ENCODE measurements around the gene SLC25A22. TPM values are rescaled to one million over a fixed set of nuclear protein-coding genes. Genes with fewer than 3 reads are reported as not detected.

SLC25A22 gene
- total RNA-seq, 6 experiments from 2014 or later: 20.6 to 40.2 (median 29.9) TPM

DNA sequence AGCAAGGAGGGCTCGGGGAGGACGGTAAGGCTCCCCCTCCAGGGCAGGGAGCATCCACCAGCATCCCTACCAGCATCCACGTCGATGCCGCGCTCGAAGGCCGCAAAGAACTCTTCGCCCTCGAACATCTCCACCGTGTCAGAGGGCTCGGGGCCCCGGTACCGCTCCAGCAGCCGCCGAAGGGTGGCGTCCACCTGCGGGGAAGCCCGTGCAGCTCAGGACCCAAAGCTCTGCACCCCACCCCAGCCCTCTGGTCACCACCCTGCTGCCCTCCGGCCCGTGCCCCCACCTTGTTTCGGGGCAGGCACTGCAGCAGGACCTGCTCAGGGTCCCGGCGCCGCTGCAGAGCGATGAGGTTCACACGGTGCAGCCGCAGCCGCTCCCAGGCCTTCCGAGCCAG, 2.4 kb upstream of the SLC25A22 start:
- TF ChIP-seq CTCF (IDR thresholded peaks at IDR 0.05) (no peak), POLR2A (IDR thresholded peaks at IDR 0.05) (no peak)
- WGBS (ENCODE audit: insufficient coverage, low coverage, low lambda C conversion rate, missing lambda C conversion rate): 82% methylated on average over 9 of the region's 30 CpGs
- DNase-seq: peak in 1 of 3 donors; percentile 57

GRCh38 chr11:799641-800316, 1.7 kb upstream of the SLC25A22 start:
- no peak overlapping the region for H3K27ac ChIP-seq
- DNase-seq: peak in 1 of 3 donors; percentile 55
- H3K27me3 ChIP-seq: no peaks in the 10 kb centered on the region
- peaks cover 0 to 35% (median 15%) of the 10 kb centered on the region in 4 donors for H3K4me1 ChIP-seq
- no CpG with 5 or more reads among the region's 32 CpGs for WGBS (ENCODE audit: insufficient coverage, low coverage, low lambda C conversion rate, missing lambda C conversion rate)
- H3K9me3 ChIP-seq: no peaks in the 10 kb centered on the region
- no peak overlapping the region for H3K4me3 ChIP-seq
- intact Hi-C loops (cut with DNase I): no loop called here
- no peak for ATAC-seq
- no peak for TF ChIP-seq POLR2A (IDR thresholded peaks at IDR 0.05)
- H3K36me3 ChIP-seq: no peaks in the 10 kb centered on the region

More for the DNA sequence above, 2.4 kb upstream of the SLC25A22 start:
- H3K27me3 ChIP-seq: no peaks in the 10 kb centered on the region
- H3K36me3 ChIP-seq: no peaks in the 10 kb centered on the region
- no peak overlapping the region for H3K27ac ChIP-seq
- no peaks in the 10 kb centered on the region for H3K9me3 ChIP-seq
- intact Hi-C loops (cut with DNase I): no loop called here
- H3K4me3 ChIP-seq: no peak overlapping the region
- H3K4me1 ChIP-seq: peaks cover 0 to 35% (median 15%) of the 10 kb centered on the region in 4 donors
- no peak for ATAC-seq

- WGBS (ENCODE audit: insufficient coverage, low coverage, low lambda C conversion rate, missing lambda C conversion rate): 0% methylated on average over 23 of the region's 57 CpGs
- peak; percentile 11 to 28 (median 21) for ATAC-seq
- Histone ChIP-seq H3K4me3 (peak overlapping the region; percentile 63 to 73 (median 67)), H3K27me3 (no peaks in the 10 kb centered on the region), H3K36me3 (peaks cover 0 to 5% (median 0%) of the 10 kb centered on the region in 4 donors), H3K9me3 (no peaks in the 10 kb centered on the region), H3K4me1 (peaks cover 0 to 30% (median 11%) of the 10 kb centered on the region in 4 donors), H3K27ac (peak overlapping the region; percentile 70 to 88 (median 85))
- TF ChIP-seq POLR2A (IDR thresholded peaks at IDR 0.05) (no peak), CTCF (IDR thresholded peaks at IDR 0.05) (no peak)
- DNase-seq: peak; percentile 71 to 76 (median 75)
- intact Hi-C loops (cut with DNase I): no loop called here
Observed at GRCh38 chr11:797296-798092, 587 bp downstream of the SLC25A22 start.

DNA sequence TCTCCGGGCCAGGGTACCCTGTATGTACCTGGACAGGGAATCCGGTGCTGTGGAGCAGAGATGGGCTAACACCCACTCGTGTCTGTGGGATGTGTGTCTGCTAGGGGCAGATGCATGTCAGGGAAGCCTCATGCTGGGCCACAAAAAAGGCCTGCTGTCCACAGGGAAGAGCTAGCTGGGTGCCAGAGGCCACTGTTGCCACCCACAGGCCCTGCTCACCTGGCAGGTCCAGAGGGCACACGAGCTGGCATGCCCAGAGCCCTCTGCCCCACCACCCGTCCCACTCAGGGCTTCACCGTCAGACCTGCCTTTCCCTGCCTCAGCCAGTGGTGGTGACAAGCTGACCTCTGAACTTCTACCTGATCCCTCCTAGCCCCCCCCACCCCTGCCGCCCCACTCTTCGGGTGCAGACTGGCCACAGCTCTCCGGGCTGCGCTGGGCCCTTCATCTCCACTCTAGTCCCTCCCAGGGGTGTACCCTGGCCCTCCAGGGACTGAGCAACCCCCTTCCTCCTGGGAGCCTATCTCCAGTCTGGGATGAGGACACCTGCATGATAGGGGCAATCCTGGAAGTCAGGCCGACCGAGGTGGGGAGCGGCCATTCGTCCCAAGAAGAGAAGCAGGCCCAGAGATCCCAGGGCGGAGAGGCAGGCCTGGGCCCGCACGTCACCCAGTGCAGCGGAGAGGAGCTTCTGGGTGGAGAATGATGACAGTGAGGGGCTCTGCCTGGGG, 1.4 kb downstream of the SLC25A22 start:
- intact Hi-C loops (cut with DNase I): no loop called here
- Histone ChIP-seq H3K36me3 (peaks cover 0 to 5% (median 0%) of the 10 kb centered on the region in 4 donors), H3K27ac (peak overlapping the region; percentile 70 to 88 (median 85)), H3K4me1 (peaks cover 0 to 30% (median 11%) of the 10 kb centered on the region in 4 donors), H3K4me3 (peak overlapping the region; percentile 63 to 73 (median 73)), H3K27me3 (no peaks in the 10 kb centered on the region), H3K9me3 (no peaks in the 10 kb centered on the region)
- 16% methylated on average over 5 of the region's 18 CpGs for WGBS (ENCODE audit: insufficient coverage, low coverage, low lambda C conversion rate, missing lambda C conversion rate)
- DNase-seq (peak in 2 of 3 donors; percentile 90 to 91), ATAC-seq (peak; percentile 44 to 66 (median 61))
- TF ChIP-seq POLR2A (IDR thresholded peaks at IDR 0.05) (no peak), CTCF (IDR thresholded peaks at IDR 0.05) (no peak)
